ENCODE data around the gene STN1.
"Not testable (repeated sequence)": the region's sequence is repeated elsewhere in the genome, so short reads cannot be mapped to it uniquely, and the experiment has no call there.

The STN1 gene

GRCh38 chr10:103847346-103847745 lies 70.6 kb downstream of the STN1 start:
- H3K9ac ChIP-seq (ENCODE audit: low read length) = no peak overlapping the region
- no peaks in the 10 kb centered on the region for H3K79me1 ChIP-seq (ENCODE audit: low read length)
- no peak overlapping the region for H3K14ac ChIP-seq (ENCODE audit: low read length)
- no peak overlapping the region for H3K18ac ChIP-seq (ENCODE audit: low read length)
- H3K27ac ChIP-seq (ENCODE audit: low read depth, low read length) = no peak overlapping the region
- H4K12ac ChIP-seq (ENCODE audit: low read depth, low read length) = no peak overlapping the region
- no peaks in the 10 kb centered on the region for H3K79me2 ChIP-seq (ENCODE audit: control insufficient read depth, insufficient read depth, low read length, poor library complexity)
- no peak overlapping the region for H4K91ac ChIP-seq (ENCODE audit: low read depth, low read length)
- no peak overlapping the region for H3K4me3 ChIP-seq (ENCODE audit: low read depth, low read length)
- no peaks in the 10 kb centered on the region for H3K9me3 ChIP-seq (ENCODE audit: insufficient read depth, low read depth, low read length)
- H4K8ac ChIP-seq (ENCODE audit: low read depth, low read length) = no peak overlapping the region
- no peak overlapping the region for H3K4me2 ChIP-seq (ENCODE audit: low read length)
- no CpG with 5 or more reads among the region's 7 CpGs for WGBS (ENCODE audit: extremely low coverage, insufficient coverage, insufficient read length)
- no peak for DNase-seq
- H2AK5ac ChIP-seq (ENCODE audit: low read length) = no peak overlapping the region
- no peak overlapping the region for H3K4ac ChIP-seq (ENCODE audit: low read depth, low read length)
- no peak overlapping the region for H2BK12ac ChIP-seq (ENCODE audit: low read length)
- no peaks in the 10 kb centered on the region for H3K4me1 ChIP-seq (ENCODE audit: control insufficient read depth in 1 of 2, insufficient read depth in 2 of 2, low read length in 2 of 2)
- no peak overlapping the region for H2BK5ac ChIP-seq (ENCODE audit: low read depth, low read length, poor library complexity)
- H3K27me3 ChIP-seq (ENCODE audit: insufficient read depth, low read length) = no peaks in the 10 kb centered on the region
- no peak overlapping the region for H2AFZ ChIP-seq (ENCODE audit: insufficient read depth, low read length, poor library complexity)
- no peak overlapping the region for H3K23ac ChIP-seq (ENCODE audit: low read length)
- H3K36me3 ChIP-seq (ENCODE audit: control insufficient read depth in 1 of 2, insufficient read depth in 2 of 2, low read length in 2 of 2) = no peaks in the 10 kb centered on the region
- no peak overlapping the region for H2BK120ac ChIP-seq (ENCODE audit: insufficient read depth, low read length, poor library complexity)

GRCh38 chr10:103845972-103846371 lies 72.0 kb downstream of the STN1 start:
- no peak overlapping the region for H3K27ac ChIP-seq (ENCODE audit: low read depth, low read length)
- H3K27me3 ChIP-seq (ENCODE audit: insufficient read depth, low read length) = no peaks in the 10 kb centered on the region
- H3K4me2 ChIP-seq (ENCODE audit: low read length) = no peak overlapping the region
- H2AFZ ChIP-seq (ENCODE audit: insufficient read depth, low read length, poor library complexity) = no peak overlapping the region
- no peak overlapping the region for H2BK5ac ChIP-seq (ENCODE audit: low read depth, low read length, poor library complexity)
- no peak overlapping the region for H3K14ac ChIP-seq (ENCODE audit: low read length)
- no peak overlapping the region for H2AK5ac ChIP-seq (ENCODE audit: low read length)
- no peaks in the 10 kb centered on the region for H3K4me1 ChIP-seq (ENCODE audit: control insufficient read depth in 1 of 2, insufficient read depth in 2 of 2, low read length in 2 of 2)
- no peaks in the 10 kb centered on the region for H3K36me3 ChIP-seq (ENCODE audit: control insufficient read depth in 1 of 2, insufficient read depth in 2 of 2, low read length in 2 of 2)
- H3K18ac ChIP-seq (ENCODE audit: low read length) = no peak overlapping the region
- no peak overlapping the region for H2BK120ac ChIP-seq (ENCODE audit: insufficient read depth, low read length, poor library complexity)
- H3K9me3 ChIP-seq (ENCODE audit: insufficient read depth, low read depth, low read length) = no peaks in the 10 kb centered on the region
- no peak overlapping the region for H2BK12ac ChIP-seq (ENCODE audit: low read length)
- no peak overlapping the region for H3K23ac ChIP-seq (ENCODE audit: low read length)
- no peaks in the 10 kb centered on the region for H3K79me2 ChIP-seq (ENCODE audit: control insufficient read depth, insufficient read depth, low read length, poor library complexity)
- no peak for DNase-seq
- no peak overlapping the region for H3K9ac ChIP-seq (ENCODE audit: low read length)
- H3K79me1 ChIP-seq (ENCODE audit: low read length) = no peaks in the 10 kb centered on the region
- H3K4ac ChIP-seq (ENCODE audit: low read depth, low read length) = no peak overlapping the region
- no peak overlapping the region for H4K12ac ChIP-seq (ENCODE audit: low read depth, low read length)
- H4K91ac ChIP-seq (ENCODE audit: low read depth, low read length) = no peak overlapping the region
- H4K8ac ChIP-seq (ENCODE audit: low read depth, low read length) = no peak overlapping the region
- no peak overlapping the region for H3K4me3 ChIP-seq (ENCODE audit: low read depth, low read length)
- no CpG with 5 or more reads among the region's 5 CpGs for WGBS (ENCODE audit: extremely low coverage, insufficient coverage, insufficient read length)

GRCh38 chr10:103845346-103845745 lies 72.6 kb downstream of the STN1 start:
- not testable (repeated sequence) for H4K8ac ChIP-seq (ENCODE audit: low read depth, low read length); H3K4me2 ChIP-seq (ENCODE audit: low read length)

GRCh38 chr10:103843854-103844570 lies 74.0 kb downstream of the STN1 start:
- Histone ChIP-seq H3K27me3 (ENCODE audit: insufficient read depth, low read length) (no peaks in the 10 kb centered on the region), H2BK5ac (ENCODE audit: low read depth, low read length, poor library complexity) (no peak overlapping the region), H3K27ac (ENCODE audit: low read depth, low read length) (no peak overlapping the region), H3K14ac (ENCODE audit: low read length) (no peak overlapping the region), H4K8ac (ENCODE audit: low read depth, low read length) (no peak overlapping the region), H2BK12ac (ENCODE audit: low read length) (no peak overlapping the region), H3K4ac (ENCODE audit: low read depth, low read length) (no peak overlapping the region), H3K9me3 (ENCODE audit: insufficient read depth, low read depth, low read length) (no peaks in the 10 kb centered on the region), H2AK5ac (ENCODE audit: low read length) (no peak overlapping the region), H3K4me2 (ENCODE audit: low read length) (no peak overlapping the region), H3K23ac (ENCODE audit: low read length) (no peak overlapping the region), H3K79me2 (ENCODE audit: control insufficient read depth, insufficient read depth, low read length, poor library complexity) (no peaks in the 10 kb centered on the region), H3K36me3 (ENCODE audit: control insufficient read depth in 1 of 2, insufficient read depth in 2 of 2, low read length in 2 of 2) (no peaks in the 10 kb centered on the region), H4K91ac (ENCODE audit: low read depth, low read length) (no peak overlapping the region), H3K4me1 (ENCODE audit: control insufficient read depth in 1 of 2, insufficient read depth in 2 of 2, low read length in 2 of 2) (peaks cover 4 to 7% of the 10 kb centered on the region in 2 experiments), H3K9ac (ENCODE audit: low read length) (no peak overlapping the region), H2BK120ac (ENCODE audit: insufficient read depth, low read length, poor library complexity) (no peak overlapping the region), H2AFZ (ENCODE audit: insufficient read depth, low read length, poor library complexity) (no peak overlapping the region), H3K79me1 (ENCODE audit: low read length) (no peaks in the 10 kb centered on the region), H3K18ac (ENCODE audit: low read length) (no peak overlapping the region), H3K4me3 (ENCODE audit: low read depth, low read length) (no peak overlapping the region), H4K12ac (ENCODE audit: low read depth, low read length) (no peak overlapping the region)
- DNase-seq = no peak
- no CpG with 5 or more reads among the region's 6 CpGs for whole genome bisulfite sequencing (ENCODE audit: extremely low coverage, insufficient coverage, insufficient read length)

More at GRCh38 chr10:103845346-103845745, 72.6 kb downstream of the STN1 start:
- no CpG with 5 or more reads among the region's 3 CpGs for WGBS (ENCODE audit: extremely low coverage, insufficient coverage, insufficient read length)
- H2BK120ac ChIP-seq (ENCODE audit: insufficient read depth, low read length, poor library complexity); H4K12ac ChIP-seq (ENCODE audit: low read depth, low read length); H3K79me2 ChIP-seq (ENCODE audit: control insufficient read depth, insufficient read depth, low read length, poor library complexity); H3K23ac ChIP-seq (ENCODE audit: low read length); H3K9ac ChIP-seq (ENCODE audit: low read length); H3K9me3 ChIP-seq (ENCODE audit: insufficient read depth, low read depth, low read length); H2AK5ac ChIP-seq (ENCODE audit: low read length); H3K18ac ChIP-seq (ENCODE audit: low read length); H2BK5ac ChIP-seq (ENCODE audit: low read depth, low read length, poor library complexity); H3K79me1 ChIP-seq (ENCODE audit: low read length); H2AFZ ChIP-seq (ENCODE audit: insufficient read depth, low read length, poor library complexity); H3K27me3 ChIP-seq (ENCODE audit: insufficient read depth, low read length); H4K91ac ChIP-seq (ENCODE audit: low read depth, low read length); H3K27ac ChIP-seq (ENCODE audit: low read depth, low read length); H3K36me3 ChIP-seq (ENCODE audit: control insufficient read depth in 1 of 2, insufficient read depth in 2 of 2, low read length in 2 of 2); H3K14ac ChIP-seq (ENCODE audit: low read length); H3K4me1 ChIP-seq (ENCODE audit: control insufficient read depth in 1 of 2, insufficient read depth in 2 of 2, low read length in 2 of 2); H2BK12ac ChIP-seq (ENCODE audit: low read length); H3K4me3 ChIP-seq (ENCODE audit: low read depth, low read length); DNase-seq; H3K4ac ChIP-seq (ENCODE audit: low read depth, low read length): not testable (repeated sequence)
